Right cardiac atrium (tissue), 5 donors: ENCODE data around the gene MECP2. TPM values are rescaled to one million over a fixed set of nuclear protein-coding genes. Genes with fewer than 3 reads are reported as not detected.
A peak's percentile ranks its signal among the peaks of the same experiment; 100 is the strongest.

ENCODE experiments used
- ATAC-seq, 2 donors: fragments of 200-7000 bp; cut with Tn5 transposase; one replicate each; pipeline versions ENCODE4 v1.8.0 to v1.9.1; 2020; ENCODE audit warnings: moderate library complexity in 2 of 2, mild to moderate bottlenecking in 1 of 2
- DNase-seq, 3 donors: peaks; one replicate each; pipeline ENCODE4 v3.0.0-alpha.2; 2020
- H3K27ac ChIP-seq: one replicate; pipeline ENCODE4 v1.5.1; 2013; ENCODE audit warnings: mild to moderate bottlenecking, low read length, control low read depth, moderate library complexity
- H3K27me3 ChIP-seq: one replicate; pipeline ENCODE4 v1.6.1; 2013; ENCODE audit not compliant: control insufficient read depth, insufficient read depth
- H3K4me1 ChIP-seq: one replicate; pipeline ENCODE4 v1.6.1; 2013; ENCODE audit warnings: low read length; ENCODE audit not compliant: control insufficient read depth, insufficient read depth
- H3K4me3 ChIP-seq: one replicate; pipeline ENCODE4 v1.5.1; 2013; ENCODE audit warnings: low read length, control low read depth
- H3K9me3 ChIP-seq: one replicate; pipeline ENCODE4 v1.6.1; 2013; ENCODE audit warnings: low read length; ENCODE audit not compliant: control insufficient read depth
- WGBS: extraction: QIAGEN DNeasy Blood & Tissue Kit; methylation state at CpG from one replicate; pipeline ENCODE4 v1.1.7; 2013; 5-methylcytosine and 5-hydroxymethylcytosine counted together
- intact Hi-C, 4 donors: fragments of 100-400 bp; cut with DNase I; formaldehyde crosslinking; loops; one replicate each; pipeline versions ENCODE4 v1.11.0 to v1.14.0; 2022 to 2023
- polyA plus RNA-seq: library from polyadenylated mRNA; stranded (reverse); fragments of 200-250 nt; gene quantifications from one replicate; pipeline ENCODE4 v1.2.3, GENCODE V29; 2013
- total RNA-seq, 4 donors: library from RNA; stranded (reverse); fragmentation: NEBNext Ultra II Directional; extraction: Animal tissue kit (Norgen Biotek cat#: 25700); gene quantifications; one replicate each; pipeline ENCODE4 v1.2.1, GENCODE V29; 2021
- donor health status: healthy with polysubstance abuse.
- donor health status: DM: no; HTN: yes; CAD: no.
- donor health status: DM: no; HTN: no; CAD: no.
- donor health status: DM: no; HTN: yes; CAD: no; lungs with severe emphysema.
- donor health status: DM: yes; HTN: yes; CAD: no.

Gene MECP2
- total and polyA plus RNA-seq, 5 donors = 34.9 to 50.2 (median 43.4) TPM

GRCh38 chrX:154061801-154062200 lies 35.7 kb downstream of the MECP2 start:
- no peak for DNase-seq
- H3K27me3 ChIP-seq = no peaks in the 10 kb centered on the region
- 67% methylated on average over 8 of the region's 8 CpGs for WGBS
- no peak for ATAC-seq
- H3K27ac ChIP-seq = no peak overlapping the region
- H3K4me1 ChIP-seq = peaks cover 21% of the 10 kb centered on the region
- intact Hi-C loops = no loop called here
- H3K4me3 ChIP-seq = no peak overlapping the region
- H3K9me3 ChIP-seq = no peaks in the 10 kb centered on the region

GRCh38 chrX:154059729-154060245 lies 37.7 kb downstream of the MECP2 start:
- intact Hi-C loops = no loop called here
- Histone ChIP-seq H3K4me1 (peaks cover 21% of the 10 kb centered on the region), H3K27me3 (no peaks in the 10 kb centered on the region), H3K4me3 (no peak overlapping the region), H3K9me3 (no peaks in the 10 kb centered on the region), H3K27ac (no peak overlapping the region)
- ATAC-seq (no peak), DNase-seq (no peak)
- 73% methylated on average over 5 of the region's 5 CpGs for WGBS

GRCh38 chrX:154059231-154059630 lies 38.3 kb downstream of the MECP2 start:
- intact Hi-C loops = no loop called here
- H3K27me3 ChIP-seq = no peaks in the 10 kb centered on the region
- H3K9me3 ChIP-seq = no peaks in the 10 kb centered on the region
- peaks cover 18% of the 10 kb centered on the region for H3K4me1 ChIP-seq
- H3K27ac ChIP-seq = no peak overlapping the region
- 6% methylated on average over 1 of the region's 1 CpG for WGBS
- ATAC-seq (no peak), DNase-seq (no peak)
- no peak overlapping the region for H3K4me3 ChIP-seq

GRCh38 chrX:154058214-154058997 lies 39.1 kb downstream of the MECP2 start:
- peak in 1 of 2 donors; percentile 18 for ATAC-seq
- no peak for DNase-seq
- Histone ChIP-seq H3K4me3 (no peak overlapping the region), H3K9me3 (no peaks in the 10 kb centered on the region), H3K4me1 (peaks cover 16% of the 10 kb centered on the region), H3K27me3 (no peaks in the 10 kb centered on the region), H3K27ac (peak overlapping the region; percentile 4)
- intact Hi-C loops = no loop called here
- 73% methylated on average over 11 of the region's 11 CpGs for WGBS

- 95% methylated on average over 1 of the region's 1 CpG for WGBS
- no peak overlapping the region for H3K27ac ChIP-seq
- intact Hi-C loops = no loop called here
Measured at GRCh38 chrX:154057791-154058190, 39.7 kb downstream of the MECP2 start.

GRCh38 chrX:154056770-154057241 lies 40.7 kb downstream of the MECP2 start:
- 53% methylated on average over 8 of the region's 8 CpGs for WGBS
- DNase-seq (no peak), ATAC-seq (peak in 1 of 2 donors; percentile 40)
- H3K27ac ChIP-seq = no peak overlapping the region
- intact Hi-C loops = no loop called here
- no peaks in the 10 kb centered on the region for H3K27me3 ChIP-seq
- H3K9me3 ChIP-seq = no peaks in the 10 kb centered on the region
- H3K4me3 ChIP-seq = no peak overlapping the region
- H3K4me1 ChIP-seq = peaks cover 14% of the 10 kb centered on the region

More at GRCh38 chrX:154057791-154058190, 39.7 kb downstream of the MECP2 start:
- no peak for DNase-seq
- ATAC-seq = no peak
- no peak overlapping the region for H3K4me3 ChIP-seq
- H3K4me1 ChIP-seq = peaks cover 16% of the 10 kb centered on the region
- H3K9me3 ChIP-seq = no peaks in the 10 kb centered on the region
- H3K27me3 ChIP-seq = no peaks in the 10 kb centered on the region

- no peak overlapping the region for H3K4me3 ChIP-seq
- no peaks in the 10 kb centered on the region for H3K9me3 ChIP-seq
- intact Hi-C loops = no loop called here
- H3K4me1 ChIP-seq = peaks cover 27% of the 10 kb centered on the region
- ATAC-seq = peak in 1 of 2 donors; percentile 47
- 33% methylated on average over 8 of the region's 8 CpGs for WGBS
- peak; percentile 69 to 86 (median 77) for DNase-seq
- peak overlapping the region; percentile 57 for H3K27ac ChIP-seq
- no peaks in the 10 kb centered on the region for H3K27me3 ChIP-seq
Measured at GRCh38 chrX:154051201-154051810, 46.2 kb downstream of the MECP2 start.

GRCh38 chrX:154050113-154050495 lies 47.4 kb downstream of the MECP2 start:
- intact Hi-C loops = no loop called here
- no peak overlapping the region for H3K4me3 ChIP-seq
- ATAC-seq (no peak), DNase-seq (no peak)
- H3K9me3 ChIP-seq = no peaks in the 10 kb centered on the region
- 47% methylated on average over 7 of the region's 7 CpGs for WGBS
- peaks cover 32% of the 10 kb centered on the region for H3K4me1 ChIP-seq
- H3K27ac ChIP-seq = peak overlapping the region; percentile 48
- no peaks in the 10 kb centered on the region for H3K27me3 ChIP-seq

- 28% methylated on average over 13 of the region's 13 CpGs for WGBS
- Histone ChIP-seq H3K4me1 (peaks cover 32% of the 10 kb centered on the region), H3K27me3 (no peaks in the 10 kb centered on the region), H3K9me3 (no peaks in the 10 kb centered on the region), H3K27ac (peak overlapping the region; percentile 63), H3K4me3 (no peak overlapping the region)
- intact Hi-C loops = no loop called here
- peak in 2 of 3 donors; percentile 64 to 66 for DNase-seq
- peak in 1 of 2 donors; percentile 49 for ATAC-seq
Measured at GRCh38 chrX:154049209-154050112, 48.1 kb downstream of the MECP2 start.

GRCh38 chrX:154048398-154048797 lies 49.1 kb downstream of the MECP2 start:
- no peak for ATAC-seq
- no peaks in the 10 kb centered on the region for H3K9me3 ChIP-seq
- DNase-seq = no peak
- H3K4me1 ChIP-seq = peaks cover 33% of the 10 kb centered on the region
- H3K27ac ChIP-seq = peak overlapping the region; percentile 92
- H3K27me3 ChIP-seq = no peaks in the 10 kb centered on the region
- no peak overlapping the region for H3K4me3 ChIP-seq
- intact Hi-C loops = no loop called here
- 64% methylated on average over 11 of the region's 11 CpGs for WGBS
